Measurements from ENCODE around the gene ADRA2B.

DNA sequence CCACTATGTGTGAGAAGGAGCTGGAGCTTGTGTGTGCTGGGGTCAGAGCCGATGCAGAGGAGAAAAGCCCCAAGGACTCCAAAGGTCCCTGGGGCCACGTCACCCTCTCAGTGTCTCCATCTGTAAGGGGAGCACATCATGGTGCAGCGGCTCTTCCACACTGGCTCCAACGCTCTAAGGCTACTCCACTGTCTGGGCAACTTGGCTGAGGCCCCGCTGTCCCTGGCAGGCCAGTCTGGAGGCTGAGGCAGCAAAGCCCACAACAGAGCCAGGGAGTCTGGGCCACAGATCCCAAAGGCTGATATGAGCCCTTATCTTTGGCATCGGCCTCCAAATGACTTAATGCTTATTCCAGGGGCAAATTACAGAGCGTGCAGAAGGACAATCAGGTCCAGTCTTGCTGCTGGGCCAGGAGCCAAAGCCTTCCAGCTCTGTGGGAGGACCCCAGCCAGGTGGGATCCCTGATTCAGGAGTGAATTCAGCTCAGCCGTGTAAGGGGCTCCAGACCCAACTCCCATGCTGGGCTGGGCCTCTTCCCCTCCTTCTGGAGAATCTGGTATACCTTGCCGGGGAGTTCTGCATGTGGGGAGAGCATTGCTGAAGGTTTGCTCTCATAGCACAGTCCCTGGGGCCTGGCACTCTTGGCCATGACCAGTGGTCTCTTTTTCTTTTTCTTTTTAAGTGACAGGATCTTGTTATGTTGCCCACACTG is 30.7 kb upstream of the ADRA2B start:
- no peak for TF ChIP-seq POLR2A (IDR thresholded peaks at IDR 0.05; ENCODE audit: low read length)
- no peak for TF ChIP-seq GATA1 (IDR thresholded peaks at IDR 0.05; ENCODE audit: low read depth, low read length)

Measured in erythroblast (primary cell).